AG08396 (cell line): ENCODE results near the gene KIF5A.
A peak's percentile ranks its signal among the peaks of the same experiment; 100 is the strongest.
"Not testable (repeated sequence)": the region's sequence is repeated elsewhere in the genome, so short reads cannot be mapped to it uniquely, and the experiment has no call there.

Experiments used
- DNase-seq: peaks from one replicate; pipeline ENCODE4 v3.0.0; 2012; ENCODE audit warnings: low spot score, mixed read lengths

Gene KIF5A

GRCh38 chr12:57607958-57608663, 58.3 kb downstream of the KIF5A start:
- DNase-seq: no peak

DNA sequence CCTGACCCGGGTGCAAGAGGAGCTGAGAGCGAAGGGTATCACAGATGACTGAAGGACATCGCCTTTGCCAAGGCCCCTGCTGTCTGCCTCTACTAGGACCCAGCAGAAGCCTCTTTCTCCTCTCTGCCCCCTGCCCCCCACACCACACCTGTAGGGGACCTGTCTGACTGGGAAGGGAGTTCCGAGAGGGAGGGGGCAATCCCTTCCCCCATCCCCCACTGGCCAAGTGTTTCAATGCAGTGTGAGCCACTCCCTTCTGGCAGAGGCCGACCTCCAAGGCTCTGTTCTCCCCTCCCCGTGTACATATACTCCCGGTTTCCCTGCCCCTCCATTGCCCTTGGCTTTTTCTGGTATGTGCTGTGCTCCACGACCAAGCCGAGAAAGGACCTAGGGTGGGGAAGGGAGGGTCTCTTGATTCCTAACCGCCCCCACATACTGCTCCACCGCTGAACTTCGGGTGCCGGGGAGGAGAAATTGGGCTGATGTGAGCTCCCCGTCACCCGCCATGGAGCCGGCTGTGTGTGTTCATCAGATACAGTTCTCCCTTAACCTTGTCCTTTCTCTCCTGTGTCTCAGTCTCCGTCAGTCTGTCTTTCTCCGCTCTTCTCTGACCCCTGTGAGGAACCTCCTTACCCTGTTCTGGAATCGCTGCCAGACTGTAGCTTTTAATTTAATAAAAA, 59.4 kb downstream of the KIF5A start:
- no peak for DNase-seq

DNA sequence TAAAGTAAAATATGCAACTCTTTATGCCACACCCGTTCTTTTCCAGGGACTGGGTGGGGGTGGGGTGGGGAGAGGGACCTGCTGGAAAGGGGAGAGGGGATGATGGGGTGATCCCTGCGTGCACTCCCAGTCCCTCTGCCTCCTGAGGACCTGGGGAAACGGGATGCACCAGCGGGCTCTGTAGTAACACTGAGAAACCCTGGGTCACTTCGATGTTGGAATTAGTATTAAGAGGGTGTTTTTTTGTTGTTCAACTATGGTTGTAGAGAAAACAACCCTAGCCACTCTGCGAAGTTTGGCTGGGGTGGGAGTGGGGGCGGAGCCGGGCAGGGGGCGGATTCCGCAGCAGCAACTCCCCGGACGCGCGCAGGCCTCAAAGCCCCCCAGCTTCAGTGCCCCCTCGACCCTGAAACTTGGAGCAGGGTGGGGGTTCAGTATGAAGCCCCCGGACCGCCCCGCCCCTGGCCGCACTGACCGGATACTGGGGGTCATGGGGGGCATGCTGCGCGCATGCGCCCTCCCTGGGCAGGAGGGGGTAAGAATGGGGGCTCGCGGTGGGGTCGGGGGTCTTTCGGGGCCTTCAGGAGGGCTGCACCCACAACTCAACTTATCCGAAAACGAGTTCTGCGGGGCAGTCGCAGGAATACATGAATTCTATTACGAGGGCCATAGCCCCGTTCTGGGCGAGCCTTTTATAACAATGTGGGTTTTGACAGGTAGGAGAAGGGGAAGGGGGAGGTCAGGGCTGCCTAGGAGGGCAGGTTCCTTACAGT, 60.1 kb downstream of the KIF5A start:
- DNase-seq: no peak

DNA sequence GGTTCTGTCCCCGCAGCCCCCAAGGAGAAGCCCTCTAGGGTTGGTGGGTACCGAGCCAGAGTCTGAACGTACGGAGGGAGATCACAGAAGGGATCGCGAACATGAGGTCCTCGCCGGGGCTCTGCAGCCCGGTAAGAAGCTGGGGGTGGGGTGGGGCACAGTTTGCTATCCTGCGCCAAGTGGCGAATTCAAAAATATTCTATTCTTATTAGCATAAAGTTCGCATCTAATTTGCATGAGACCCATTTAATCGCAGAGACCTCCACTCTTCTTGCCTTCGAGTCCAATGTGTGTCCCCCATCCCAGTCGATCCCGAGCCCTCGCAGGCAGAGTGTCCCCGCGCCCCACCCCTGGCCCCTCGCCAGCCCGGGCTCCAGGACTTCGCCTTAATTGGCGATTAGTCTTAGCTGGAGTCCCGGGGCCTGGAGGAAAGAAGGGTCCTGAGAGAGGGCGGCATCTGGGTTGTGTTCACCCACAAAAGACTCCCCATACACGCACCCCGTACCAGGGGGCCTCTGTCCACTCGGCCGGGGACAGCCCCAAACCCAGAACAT, 60.8 kb downstream of the KIF5A start:
- DNase-seq: peak; percentile 52

DNA sequence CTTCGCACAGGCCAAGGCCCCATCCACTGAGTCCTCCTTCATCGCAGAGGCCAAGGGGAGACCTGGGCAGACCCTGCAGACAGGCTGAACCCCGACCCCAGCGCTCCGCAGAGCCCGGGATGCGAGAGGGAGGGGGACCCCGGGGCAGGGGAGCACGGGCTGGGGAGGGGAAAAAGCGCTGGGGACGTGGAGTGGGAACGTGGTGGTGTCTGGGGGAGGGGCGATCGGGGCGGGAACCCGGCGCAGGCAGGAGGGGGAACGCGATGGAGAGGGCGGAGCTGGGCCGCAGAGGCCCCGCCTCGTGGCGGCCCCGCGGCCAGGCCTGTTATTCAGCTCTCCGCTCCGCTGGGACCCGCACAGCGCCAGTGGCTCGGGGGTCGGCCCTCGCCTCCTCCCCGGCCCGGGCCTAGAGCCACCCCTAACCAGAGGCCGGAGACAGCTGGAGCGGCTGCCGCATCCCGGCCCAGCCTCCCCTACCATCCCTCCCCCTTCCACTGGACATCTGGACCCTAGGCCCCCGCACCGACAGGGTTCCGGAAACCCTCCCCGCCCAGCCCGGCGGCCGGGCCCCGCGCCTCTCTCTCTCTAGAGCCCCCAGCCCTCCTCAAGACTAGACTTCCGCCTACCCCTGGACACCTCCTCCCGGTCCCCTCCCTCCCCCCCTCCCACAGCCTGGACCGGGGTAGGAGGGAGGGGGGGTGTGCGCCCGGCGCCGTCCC, 61.4 kb downstream of the KIF5A start, which contains the start of gene ARHGEF25:
Gene ARHGEF25, plus strand, starts transcription at position 328 of the 719 bp plus-strand sequence. CDS start 460 bp downstream, outside the sequence.
- peak; percentile 94 for DNase-seq

GRCh38 chr12:57611827-57612710, 62.2 kb downstream of the KIF5A start:
- no peak for DNase-seq

GRCh38 chr12:57612711-57613426, 63.0 kb downstream of the KIF5A start:
- DNase-seq: no peak

GRCh38 chr12:57613427-57614109, 63.7 kb downstream of the KIF5A start:
- DNase-seq: no peak

DNA sequence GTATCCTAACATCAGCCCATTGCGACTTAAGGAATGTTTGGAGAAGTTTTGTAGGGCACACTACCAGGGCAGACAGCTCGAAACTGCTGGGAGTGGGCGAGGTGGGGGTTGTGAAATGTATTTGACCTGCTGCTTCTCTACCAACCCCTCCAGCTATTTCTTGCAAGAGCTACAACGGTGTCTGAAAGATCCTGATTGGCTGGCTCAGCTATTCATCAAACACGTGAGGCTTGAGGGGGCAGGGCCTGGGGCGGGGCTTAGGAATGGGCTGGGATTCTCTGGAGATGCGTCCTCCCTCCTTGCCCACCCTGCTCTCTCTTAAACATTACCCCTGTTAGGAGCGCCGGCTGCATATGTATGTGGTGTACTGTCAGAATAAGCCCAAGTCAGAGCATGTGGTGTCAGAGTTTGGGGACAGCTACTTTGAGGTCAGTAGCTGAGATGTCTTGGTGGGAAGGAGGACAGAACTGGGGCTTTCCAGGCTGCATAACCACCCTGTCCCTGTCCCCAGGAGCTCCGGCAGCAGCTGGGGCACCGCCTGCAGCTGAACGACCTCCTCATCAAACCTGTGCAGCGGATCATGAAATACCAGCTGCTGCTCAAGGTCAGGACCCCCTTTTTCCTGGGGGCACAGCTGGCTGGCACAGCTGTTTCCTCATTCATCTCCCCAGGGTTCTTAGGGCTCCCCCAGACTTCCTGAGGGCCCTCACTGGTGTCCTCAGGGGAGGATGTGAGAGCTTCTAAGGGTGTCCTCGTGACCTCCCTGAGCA, 64.5 kb downstream of the KIF5A start:
- DNase-seq: peak; percentile 76

GRCh38 chr12:57614948-57615500, 65.2 kb downstream of the KIF5A start:
- DNase-seq: no peak

- no peak for DNase-seq
Measured at GRCh38 chr12:57615637-57616036, 65.8 kb downstream of the KIF5A start.

DNA sequence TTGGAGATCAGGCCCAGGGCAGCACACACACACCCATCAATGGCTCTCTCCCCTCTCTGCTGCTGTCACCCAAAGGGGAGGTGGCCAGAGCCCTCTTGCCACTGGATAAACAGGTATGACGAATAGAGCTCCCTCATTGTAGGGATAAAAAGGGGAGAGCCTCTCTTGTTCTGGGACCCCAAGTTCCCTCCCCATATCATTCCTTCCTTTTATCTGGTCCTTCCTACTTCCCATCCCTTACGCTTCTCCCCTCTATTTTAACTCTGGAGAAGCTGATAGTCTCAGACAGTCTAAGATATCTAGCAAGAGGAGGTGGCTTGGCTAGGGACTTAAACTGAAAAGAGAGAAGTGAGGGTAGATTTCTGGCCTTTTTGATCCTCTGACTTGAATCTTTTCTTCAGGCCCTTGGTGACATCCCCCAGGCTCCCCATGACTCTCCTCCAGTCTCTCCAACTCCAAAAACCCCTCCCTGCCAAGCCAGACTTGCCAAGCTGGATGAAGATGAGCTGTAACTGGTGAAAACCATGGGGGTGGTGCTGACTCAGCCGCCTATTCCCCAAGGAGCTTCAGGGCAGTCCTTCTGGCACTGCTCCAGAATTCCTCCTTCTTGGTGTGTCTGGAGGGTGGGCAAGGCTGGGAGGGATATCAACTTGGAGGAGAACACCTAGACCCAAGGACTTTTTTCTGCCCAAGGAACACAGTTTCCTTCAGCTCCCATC, 66.7 kb downstream of the KIF5A start:
- no peak for DNase-seq

- no peak for DNase-seq
Measured at GRCh38 chr12:57617942-57618341, 68.1 kb downstream of the KIF5A start.

DNA sequence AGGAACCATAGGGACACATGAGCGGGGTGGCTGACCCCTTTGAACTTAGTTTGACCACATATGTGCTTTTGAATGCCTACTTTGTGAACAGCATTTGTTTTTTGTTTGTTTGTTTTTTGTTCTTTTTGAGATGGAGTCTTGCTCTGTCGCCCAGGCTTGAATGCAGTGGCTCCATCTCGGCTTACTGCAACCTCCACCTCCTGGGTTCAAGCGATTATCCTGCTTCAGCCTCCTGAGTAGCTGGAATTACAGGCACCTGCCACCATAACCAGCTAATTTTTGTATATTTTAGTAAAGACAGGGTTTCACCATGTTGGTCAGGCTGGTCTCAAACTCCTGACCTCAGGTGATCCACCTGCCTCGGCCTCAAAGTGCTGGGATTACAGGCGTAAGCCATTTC, 68.6 kb downstream of the KIF5A start:
- DNase-seq: not testable (repeated sequence)

GRCh38 chr12:57618966-57619433, 69.2 kb downstream of the KIF5A start:
- DNase-seq: no peak

GRCh38 chr12:57619434-57620244, 69.8 kb downstream of the KIF5A start:
- DNase-seq: no peak
